Left renal pelvis (tissue), 4 donors: ENCODE measurements around the gene PCDH8. TPM values are rescaled to one million over a fixed set of nuclear protein-coding genes. Genes with fewer than 3 reads are reported as not detected.
"Not testable (repeated sequence)": the region's sequence is repeated elsewhere in the genome, so short reads cannot be mapped to it uniquely, and the experiment has no call there.

Source experiments
- DNase-seq, 4 donors: peaks; one replicate each; pipeline ENCODE4 v3.0.0-alpha.2; 2013; ENCODE audit warnings: low read depth in 4 of 4, low spot score in 3 of 4
- polyA plus RNA-seq, 4 donors: library from polyadenylated mRNA; unstranded; fragments of 120-200 nt; gene quantifications; one replicate each; pipeline ENCODE4 v1.2.1, GENCODE V29; 2013; ENCODE audit not compliant: insufficient read length in 4 of 4

Gene PCDH8
- polyA plus RNA-seq, 4 donors = 0.10 to 0.23 TPM; not detected in 2

DNA sequence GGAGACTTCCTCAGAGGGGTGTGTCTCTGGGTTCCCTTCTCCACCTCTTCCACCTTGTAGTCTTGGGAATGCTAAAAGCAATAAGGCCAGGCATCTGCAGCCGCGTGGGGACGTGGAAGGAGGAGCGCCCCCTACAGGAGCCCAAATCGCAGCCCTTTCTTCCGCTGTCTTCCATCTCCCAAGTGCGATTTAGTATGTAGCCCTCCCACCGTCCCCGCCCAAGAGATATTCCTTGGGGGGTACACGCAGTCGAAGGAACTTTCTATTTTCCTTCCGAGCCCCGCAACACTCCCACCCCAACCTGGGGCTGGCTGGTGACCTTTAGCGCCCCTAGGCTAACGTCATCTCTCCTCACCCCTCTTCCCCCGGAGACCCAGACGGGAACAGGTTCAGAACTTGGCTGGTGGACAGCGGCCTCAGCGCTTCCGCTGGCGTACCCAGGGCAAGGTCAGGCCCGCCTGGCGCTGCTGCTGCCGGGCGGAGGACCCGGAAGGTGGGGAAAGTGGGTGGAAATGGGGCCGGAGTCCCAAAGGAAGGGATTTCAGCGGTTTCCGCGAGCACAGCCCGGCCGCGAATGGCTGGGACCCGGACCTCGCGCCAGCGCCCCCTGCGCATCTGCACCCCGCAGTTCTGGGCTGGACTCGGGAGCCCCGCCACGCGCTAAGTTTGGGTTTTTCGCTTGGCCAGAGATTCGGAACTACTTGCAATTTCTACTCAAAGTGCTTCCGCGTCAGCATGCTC is 2.1 kb upstream of the PCDH8 start:
- DNase-seq = peak in 1 of 4 donors; percentile 65

DNA sequence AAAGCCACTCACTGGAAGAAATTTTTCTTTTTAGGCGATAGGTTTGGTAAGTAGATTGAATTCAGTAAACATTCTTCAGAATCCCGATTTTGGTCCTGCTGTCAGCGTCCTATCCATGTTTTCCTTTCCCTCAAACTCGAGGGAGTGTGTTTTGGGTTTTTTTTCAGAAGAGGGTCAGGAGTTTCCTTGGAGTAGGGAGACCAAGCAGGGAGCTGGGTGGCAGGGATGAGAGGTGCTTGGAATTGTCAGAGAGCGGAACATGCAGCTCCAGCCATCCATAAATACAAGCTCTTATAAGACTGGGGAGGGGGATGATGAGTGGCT is 1.6 kb upstream of the PCDH8 start:
- DNase-seq = no peak

DNA sequence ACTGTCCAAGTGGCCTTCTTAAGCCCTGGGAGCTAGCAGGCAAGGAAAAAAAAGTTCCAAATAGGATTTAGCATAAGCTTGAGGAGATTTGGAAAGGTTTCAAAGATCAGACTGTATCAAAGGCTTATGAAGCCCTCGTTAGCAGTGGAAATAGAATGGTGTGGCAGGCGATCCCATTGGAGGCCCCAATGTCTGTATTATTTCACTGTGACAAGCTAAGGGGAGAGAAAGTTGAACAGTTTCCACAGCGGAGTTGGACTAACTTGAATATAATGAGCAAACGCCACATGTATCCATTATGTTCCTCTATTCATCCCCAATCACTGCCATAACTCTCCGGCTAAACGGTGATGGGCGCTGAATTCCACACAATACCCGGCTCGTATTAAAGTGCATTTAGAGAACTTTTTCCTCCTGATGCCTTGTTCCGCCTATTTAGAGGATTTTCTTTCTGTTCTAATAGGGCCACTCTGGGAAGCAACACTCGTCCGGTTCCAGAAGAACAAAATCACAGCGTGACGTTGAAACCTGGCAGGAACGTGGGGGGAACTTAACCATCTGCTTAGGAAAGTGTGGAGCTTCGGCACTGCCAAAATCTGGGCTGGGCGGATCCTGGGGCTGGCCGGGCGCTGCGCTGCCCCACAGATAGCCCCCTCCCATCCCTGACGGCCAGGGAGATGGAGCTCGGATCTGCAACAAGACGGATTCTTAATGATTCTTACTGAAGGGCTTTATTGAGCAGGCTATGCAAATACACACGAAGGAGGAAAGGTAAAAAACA is 1.0 kb upstream of the PCDH8 start:
- DNase-seq = no peak

DNA sequence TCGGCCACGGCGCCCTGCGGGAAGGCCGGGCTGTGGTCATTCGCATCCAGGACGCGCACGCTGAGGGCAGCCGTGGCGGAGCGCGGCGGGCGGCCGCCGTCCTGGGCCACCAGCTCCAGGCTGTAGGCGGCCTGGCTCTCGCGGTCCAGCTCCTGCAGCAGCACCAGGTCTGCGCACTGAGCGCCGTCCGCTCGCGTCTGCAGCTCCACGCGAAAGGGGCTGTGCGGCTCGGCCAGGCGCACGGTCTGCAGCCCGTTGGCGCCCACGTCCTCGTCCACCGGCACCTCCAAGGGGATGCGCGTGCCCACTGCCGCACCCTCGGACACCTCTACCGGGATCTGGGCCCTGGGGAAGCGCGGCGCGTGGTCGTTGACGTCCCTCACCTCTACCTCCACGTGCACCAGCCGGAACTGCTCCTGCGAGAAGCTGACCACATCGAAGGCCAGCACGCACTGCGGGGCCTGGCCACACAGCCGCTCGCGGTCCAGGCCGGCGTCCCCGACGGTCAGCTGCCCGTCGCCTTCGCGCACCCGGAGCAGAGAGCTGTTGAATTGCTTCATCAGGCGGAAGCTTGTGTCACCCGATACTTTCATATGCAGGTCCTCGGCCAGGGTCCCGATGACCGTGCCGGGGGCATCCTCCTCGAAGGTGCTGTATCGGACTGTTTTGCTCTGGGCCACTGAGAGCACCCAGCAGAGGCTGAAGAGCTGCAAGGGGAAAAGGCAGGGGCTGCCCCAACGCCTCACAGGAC is 583 bp downstream of the PCDH8 start:
- DNase-seq = no peak

DNA sequence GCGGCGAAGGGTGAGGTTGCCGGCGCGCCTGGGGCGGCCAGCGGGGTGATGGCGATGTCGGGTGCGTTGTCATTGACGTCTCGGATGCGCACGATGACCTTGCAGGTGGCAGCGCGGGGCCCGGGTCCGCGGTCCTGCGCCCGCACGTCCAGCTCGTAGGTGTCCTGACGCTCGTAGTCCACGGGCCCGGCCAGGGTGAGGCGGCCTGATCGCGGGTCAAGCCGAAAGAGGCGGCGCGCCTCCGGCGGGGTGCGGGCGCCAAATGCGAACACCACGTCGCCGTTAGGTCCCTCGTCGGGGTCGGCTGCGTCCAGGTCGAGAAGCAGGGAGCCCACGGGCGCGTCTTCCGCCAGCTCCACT is 1.1 kb downstream of the PCDH8 start:
- no peak for DNase-seq

DNA sequence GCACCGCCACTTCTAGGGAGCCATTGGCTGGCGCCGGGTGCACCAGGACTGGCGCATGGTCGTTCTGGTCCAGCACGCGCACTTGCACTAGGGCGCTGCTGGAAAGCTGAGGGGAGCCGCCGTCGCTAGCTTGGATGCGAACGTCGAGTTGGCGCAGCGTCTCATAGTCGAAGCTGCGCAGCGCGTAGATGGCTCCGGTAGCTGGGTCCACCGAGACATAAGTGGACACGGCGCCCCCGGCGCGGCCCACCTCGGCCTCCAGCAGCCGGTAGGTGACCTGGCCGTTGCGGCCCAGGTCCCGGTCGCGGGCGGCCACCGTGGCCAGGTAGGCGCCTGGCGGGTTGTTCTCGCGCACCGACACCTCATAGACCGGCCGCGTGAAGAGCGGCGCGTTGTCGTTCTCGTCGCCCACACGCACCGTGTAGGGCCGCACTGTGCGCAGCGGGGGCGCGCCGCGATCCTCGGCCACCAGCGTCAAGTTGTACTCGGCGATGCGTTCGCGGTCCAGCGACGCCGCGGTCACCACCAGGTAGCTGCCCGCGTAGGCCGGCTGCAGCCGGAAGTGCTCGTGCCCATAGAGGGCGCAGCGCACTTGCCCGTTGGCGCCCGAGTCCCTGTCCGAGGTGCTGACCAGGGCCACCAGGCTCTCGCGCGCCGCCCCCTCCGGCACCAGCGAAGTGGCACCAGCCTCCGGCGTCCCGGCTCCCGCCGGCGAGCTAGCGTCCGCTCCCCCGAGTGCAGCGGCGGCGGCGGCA is 1.7 kb downstream of the PCDH8 start:
- DNase-seq = no peak

DNA sequence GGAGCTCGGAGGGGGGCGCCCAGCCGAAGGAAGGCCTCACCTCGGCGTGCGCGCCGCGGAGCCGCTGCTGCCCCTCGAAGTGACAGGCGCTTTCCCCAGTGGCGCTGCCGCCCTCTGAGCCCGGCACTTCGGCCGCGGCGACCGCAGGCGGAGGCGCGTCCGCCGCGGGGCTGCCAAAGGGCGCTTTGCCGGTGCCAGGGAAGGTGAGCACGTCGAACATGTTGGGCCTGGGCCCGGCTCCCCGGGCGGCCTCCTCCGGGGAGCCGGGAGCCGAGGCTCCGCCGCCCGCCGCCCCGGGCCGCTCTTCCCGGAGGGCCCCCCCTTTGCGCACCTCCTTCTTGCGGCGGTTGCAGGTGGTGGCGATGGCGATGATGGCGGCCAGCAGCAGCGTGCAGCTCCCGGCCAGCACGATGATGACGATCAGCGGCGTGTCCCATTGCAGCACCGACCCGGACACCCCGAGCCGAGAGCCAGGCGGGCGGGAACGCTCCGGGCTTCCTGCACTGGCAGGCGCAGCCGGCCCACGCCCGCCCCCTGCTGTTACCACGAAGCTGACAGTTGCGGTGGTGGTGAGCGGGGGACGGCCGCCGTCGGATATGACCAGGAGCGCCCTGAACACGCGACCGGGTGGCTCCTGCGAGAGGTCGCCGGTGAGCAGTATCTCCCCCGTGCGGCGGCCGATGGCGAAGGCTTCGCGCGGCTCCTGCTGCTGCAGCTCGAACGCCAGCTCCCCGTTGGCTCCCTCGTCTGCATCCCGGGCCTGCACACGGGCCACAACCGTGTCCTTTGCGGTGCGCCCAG is 2.5 kb downstream of the PCDH8 start:
- DNase-seq = no peak

DNA sequence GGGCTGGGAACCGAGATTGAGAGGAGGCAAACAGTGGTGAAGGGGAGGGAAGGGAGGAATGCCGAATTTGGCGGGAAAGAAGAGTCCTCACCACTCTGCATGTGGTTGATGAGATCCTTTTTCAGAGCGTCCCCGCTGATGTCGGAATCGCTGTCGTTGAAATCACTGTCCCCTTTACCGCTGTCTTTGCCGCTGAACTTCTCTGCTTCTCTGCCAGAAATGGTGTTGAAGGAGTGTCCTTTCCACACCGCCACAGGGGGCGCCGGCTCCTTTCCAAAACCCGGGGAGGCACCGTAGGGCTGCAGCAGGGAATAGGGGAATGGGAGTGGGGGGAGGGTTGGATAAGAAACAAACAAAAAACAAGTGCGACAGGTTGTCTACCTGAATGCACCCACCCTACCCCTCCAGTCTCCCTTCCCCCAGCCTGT is 3.1 kb downstream of the PCDH8 start:
- no peak for DNase-seq

DNA sequence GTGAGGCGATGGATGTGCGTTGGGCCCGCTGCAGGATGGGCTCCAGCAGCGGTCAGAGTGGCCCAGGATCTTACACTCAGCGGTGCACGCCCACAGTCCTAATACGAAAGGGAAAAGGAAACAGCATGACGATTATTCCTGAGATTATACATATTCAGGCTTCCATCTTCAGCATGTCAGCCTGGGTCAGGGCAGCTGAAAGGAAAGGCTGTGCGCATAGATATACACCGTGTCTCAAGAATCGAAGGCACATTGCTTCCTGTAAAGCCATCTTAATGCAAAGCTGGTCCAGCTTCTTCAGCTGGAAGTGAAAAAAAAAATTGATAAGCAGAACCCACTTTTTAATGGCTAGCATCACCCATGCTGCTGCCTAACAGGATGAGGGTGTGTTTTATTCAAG is 3.6 kb downstream of the PCDH8 start:
- no peak for DNase-seq

DNA sequence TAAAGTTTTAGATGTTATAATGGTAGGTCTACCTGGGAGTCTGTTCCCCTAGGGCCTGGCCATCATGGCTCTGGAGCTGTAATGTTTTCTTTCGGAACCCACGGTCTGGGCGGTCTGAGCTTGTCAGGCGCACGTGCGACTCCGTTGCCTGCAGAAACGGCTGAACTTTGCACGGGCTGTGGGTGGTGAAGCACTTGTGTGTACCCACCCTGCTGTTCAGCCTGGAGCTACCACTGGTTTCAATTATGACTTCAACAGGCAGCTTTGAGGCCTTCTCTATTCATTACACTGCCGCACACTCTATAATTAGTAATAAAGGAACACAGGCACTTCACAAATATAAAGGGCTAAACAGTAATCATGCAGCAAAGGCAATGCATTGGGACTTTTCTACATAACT is 6.0 kb downstream of the PCDH8 start:
- DNase-seq = no peak

DNA sequence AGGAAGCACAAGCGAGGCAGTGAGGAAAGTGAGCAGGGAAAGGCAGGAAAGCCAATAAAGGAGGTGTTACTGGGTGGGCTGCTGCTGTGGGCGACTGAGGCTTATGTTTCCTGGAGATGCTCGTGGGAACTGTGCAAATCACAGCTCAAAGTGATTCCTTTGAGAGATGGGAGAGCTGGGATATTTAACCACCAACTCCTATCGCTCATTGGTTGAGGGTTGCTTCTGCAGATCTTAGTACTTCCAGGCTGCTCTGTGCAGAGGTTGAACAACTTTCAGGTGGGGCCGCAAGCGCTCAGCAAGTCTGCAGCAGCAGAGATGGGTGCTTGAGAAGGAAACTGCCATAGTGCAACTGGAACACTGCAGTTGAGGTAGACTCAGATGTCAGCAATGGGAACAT is 8.4 kb downstream of the PCDH8 start:
- no peak for DNase-seq

DNA sequence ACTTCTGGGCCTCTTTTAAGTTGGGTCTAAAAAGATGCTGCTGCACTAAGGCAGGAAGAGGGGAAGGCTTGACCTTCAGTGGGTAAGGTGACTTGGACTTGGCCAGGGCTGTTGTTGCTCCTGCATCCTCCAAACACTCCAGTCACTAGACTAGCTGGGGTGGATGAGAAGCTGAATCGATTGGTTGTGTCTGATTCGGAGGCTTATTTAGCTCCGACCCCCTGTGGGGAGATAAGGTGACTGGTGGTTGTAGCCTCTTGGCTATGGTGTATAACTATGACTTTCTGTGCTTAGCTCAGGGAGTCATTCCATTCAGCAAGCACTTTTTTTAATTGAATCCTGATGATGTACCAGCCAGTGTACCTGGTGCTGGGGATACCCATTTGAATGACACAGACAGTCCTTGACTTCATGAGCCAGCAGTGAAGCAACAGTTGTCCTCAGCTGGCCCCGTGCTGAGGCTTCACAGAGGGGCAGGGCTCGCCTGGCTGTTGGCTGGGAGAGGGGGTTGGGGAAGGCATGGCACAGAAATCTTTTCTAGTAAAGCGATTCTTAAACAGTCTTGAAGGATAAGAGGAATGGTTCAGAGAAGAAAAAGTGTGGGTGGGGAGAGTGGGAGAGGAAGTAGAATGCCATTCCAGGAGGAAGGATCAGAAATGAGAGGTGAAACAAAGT is 9.9 kb downstream of the PCDH8 start:
- no peak for DNase-seq

DNA sequence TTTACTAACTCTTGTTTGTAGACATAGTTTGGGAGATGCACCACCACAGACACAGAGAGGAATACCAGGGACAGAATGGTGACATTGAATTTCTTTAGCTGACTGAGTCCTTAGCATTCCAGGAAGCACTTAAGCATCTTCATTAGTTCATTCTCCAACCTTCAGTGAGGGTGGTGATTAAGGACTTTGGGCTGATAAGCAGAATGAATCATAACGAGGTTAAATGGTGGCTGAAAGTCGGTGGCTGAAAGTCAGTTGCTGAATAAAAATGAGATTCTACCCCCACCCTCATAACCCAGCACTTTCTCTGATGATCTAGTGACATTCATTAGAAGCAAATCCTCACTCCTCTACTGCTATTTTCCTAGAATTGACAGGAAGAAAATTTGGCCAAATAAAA is 10.6 kb downstream of the PCDH8 start:
- DNase-seq = no peak

DNA sequence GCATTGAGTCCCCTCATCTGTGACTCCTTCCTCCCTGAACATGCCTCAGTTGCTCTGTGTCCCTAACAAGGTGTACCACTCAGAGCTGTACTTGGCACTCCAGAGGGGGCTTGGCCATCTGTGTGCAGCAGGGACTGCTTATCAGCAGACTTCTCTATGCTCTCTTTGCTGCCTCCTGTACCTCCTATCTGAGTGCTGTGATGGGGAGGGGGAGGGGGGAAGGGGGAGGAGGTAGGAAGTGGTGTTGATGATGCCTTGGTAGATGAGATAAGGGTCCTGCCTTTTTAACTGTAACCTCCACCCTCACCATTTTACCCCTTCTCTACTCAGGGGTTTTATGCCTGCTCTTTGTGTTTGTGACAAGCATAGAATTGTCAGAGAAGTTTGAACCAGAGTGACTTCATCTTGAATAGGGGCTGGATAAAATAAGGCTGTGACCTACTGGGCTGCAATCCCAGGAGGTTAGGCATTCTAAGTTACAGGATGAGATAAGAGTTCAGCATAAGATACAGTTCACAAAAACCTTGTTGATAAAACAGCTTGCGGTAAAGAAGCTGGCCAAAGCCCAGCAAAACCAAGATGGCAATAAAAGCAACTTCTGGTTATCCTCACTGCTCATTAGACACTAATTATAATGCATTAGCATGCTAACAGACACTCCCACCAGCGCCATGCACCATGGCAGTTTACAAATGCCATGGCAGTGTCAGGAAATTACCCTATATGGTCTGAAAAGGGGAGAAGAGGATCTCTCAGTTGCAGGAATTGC is 13.2 kb downstream of the PCDH8 start:
- DNase-seq = no peak

DNA sequence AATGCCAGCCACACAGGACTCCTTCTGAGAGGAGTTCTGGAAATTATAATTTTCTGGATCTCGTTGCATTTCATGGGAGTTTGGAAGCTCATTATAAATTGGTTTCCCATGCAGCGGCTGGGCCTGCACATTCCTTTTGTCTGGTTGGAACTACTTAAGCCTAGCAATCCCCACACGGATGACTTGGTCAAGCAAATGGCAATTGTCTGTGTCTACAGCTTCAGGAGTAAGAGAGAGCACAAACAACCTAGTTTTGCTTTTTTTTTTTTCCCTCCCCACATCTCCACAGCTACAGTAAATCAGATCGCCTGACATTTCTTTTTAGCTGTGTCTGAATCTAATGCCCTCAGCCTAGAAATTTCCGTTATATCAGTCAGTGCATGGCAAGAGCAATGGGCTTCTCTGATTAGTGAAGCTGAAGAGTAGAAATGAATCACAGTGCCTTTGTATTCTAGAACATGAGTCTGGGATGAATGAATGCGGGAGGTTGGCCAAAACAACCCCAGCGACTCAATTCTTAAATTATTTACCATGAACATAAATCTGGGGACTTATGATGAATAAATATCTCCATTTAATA is 15.1 kb downstream of the PCDH8 start:
- DNase-seq = no peak

DNA sequence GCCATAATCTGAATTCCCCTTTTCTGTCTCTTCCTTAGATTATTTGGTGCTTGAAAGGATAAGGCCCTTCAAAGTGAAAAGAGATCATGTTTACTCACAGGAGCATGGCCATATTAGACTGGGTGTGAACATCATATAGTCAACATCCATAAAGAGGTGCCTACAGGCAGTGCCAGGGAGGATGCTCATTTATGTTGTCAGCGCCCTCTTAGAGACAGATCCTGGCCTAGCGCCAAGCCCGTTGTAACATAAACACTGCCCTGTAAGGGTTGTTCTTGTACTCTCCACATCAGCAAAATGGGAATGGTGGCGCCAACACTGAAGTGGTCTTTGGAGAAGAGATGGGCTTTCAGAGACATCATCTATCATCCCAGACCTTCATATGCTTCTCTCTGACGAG is 16.1 kb downstream of the PCDH8 start:
- no peak for DNase-seq

DNA sequence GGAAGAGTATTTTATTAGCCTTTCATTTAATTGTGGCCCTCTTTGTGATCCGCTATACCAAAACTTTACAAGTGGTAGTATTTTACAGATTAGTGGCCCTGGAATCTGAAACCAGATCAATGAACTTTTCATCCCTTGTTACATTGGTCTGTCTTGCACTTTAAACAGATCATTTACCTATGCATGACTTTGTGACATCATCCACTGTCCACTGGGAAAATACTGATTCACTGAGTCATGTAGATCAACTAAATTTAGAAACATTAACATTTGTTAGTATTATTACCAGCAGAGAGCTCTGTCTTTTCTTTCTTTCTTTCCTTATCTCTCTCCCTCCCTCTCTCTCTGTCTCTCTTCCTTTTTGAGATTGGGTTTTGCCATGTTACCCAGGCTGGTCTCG is 17.5 kb downstream of the PCDH8 start:
- no peak for DNase-seq

DNA sequence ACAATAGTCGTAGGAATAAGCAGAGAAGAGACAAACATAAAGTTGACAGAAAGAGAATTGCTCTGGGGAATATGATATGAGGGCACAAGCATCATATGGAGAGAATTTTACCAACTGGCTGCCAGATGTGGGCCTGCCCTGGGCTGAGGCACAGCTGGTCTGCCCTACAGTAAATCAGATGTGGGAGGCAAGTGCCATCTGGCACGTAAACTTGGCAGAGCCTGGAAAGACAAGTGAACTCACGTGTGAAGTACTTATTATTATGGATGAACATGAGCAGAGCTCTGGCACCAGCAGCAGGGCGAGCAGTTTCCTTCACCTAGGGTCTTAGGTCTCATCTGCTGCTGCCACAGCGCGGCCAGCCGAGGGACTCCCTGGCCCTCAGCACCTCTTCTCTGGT is 20.6 kb downstream of the PCDH8 start:
- no peak for DNase-seq

DNA sequence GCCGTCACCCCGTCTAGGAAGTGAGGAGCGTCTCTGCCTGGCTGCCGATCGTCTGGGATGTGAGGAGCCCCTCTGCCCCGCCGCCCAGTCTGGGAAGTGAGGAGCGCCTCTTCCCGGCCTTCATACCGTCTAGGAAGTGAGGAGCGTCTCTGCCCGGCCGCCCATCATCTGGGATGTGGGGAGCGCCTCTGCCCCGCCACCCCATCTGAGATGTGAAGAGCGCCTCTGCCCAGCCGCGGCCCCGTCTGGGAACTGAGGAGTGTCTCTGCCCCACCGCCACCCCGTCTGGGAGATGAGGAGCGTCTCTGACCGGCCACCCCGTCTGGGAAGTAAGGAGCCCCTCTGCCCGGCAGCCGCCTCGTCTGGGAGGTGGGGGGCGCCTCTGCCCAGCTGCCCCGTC is 30.6 kb downstream of the PCDH8 start:
- DNase-seq = not testable (repeated sequence)
